GM19397 (cell line): ENCODE measurements around the gene NOTCH1.

Source experiments
- ATAC-seq: cut with Tn5 transposase; IDR thresholded peaks from one replicate; pipeline ENCODE4 v1.9.1; 2021; ENCODE audit warnings: mild to moderate bottlenecking, moderate library complexity; ENCODE audit not compliant: unreplicated experiment

The NOTCH1 gene

GRCh38 chr9:136532799-136533774, 12.8 kb downstream of the NOTCH1 start:
- no peak for ATAC-seq

DNA sequence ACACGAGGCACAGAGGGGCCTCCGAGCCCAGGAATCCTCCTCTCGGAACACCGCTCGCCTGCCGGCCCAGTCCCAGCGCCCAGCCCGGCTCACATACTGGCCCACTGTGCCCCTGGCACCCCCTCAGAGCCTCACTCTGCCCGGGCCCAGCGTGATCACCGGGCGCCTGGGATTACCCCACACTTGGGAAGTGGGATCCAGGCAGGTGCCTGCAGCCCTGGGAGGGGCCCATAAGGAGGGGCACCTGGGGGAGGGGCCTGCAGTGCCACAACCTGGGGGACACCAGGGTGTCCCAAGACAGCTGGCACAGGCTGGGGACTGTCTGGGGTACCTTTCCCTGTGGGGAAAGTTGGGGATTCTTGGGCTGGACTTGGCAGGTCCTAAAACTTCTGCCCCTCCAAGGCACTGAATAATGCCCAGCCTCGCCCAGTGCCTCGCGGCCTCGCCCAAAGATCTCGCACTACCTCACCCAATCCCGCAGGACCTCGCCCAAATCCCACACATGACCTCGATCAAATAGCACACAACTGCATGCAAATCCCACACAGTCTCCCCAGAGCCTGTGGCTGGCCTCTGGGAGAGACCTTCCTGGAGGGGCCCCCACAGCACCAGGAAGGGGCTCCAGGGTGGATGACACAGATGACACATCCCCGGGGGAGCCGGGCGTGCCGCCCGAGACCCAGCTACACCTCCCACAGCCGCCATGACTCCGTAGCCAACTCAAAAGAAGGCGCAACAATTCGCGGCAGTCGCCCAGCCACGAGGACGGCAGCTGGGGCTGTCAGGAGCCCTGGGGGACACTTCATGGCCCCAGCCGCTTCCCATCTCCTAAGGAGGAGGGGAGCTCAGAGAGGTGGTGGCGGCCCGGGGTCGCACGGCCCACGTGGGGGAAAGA, 13.7 kb downstream of the NOTCH1 start:
- ATAC-seq: no peak

- no peak for ATAC-seq
Observed at GRCh38 chr9:136531186-136531903, 14.5 kb downstream of the NOTCH1 start.

DNA sequence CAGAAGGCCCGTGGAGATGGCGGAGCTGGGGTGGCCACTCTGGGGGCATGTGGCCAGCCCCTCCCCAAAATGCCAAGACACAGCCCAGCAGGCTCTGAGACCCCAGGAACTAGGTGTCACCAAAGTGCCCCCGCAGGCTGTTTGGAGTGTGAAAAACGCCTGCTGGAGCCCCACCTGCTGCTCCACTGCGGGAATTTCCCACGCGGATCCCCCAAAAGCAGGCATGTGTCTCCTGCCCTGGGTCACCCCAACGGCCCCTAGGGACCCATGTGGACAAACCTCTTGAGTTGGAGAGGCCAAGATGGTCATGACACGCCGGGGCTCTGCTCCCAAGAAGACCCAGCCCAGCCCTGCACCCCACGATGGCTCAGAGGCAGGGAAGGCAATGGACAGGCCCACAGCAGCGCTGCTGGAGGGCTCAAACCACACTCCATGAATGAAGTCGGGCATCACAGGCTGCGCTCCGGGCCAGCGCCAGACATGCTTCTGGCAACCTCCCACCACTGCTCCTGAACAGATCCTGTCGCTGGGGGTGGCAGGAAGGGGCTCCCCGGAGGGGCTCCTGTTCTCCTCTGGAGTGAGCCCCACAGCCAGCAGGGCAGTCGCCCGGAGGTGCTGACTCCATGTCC, 15.3 kb downstream of the NOTCH1 start:
- no peak for ATAC-seq

DNA sequence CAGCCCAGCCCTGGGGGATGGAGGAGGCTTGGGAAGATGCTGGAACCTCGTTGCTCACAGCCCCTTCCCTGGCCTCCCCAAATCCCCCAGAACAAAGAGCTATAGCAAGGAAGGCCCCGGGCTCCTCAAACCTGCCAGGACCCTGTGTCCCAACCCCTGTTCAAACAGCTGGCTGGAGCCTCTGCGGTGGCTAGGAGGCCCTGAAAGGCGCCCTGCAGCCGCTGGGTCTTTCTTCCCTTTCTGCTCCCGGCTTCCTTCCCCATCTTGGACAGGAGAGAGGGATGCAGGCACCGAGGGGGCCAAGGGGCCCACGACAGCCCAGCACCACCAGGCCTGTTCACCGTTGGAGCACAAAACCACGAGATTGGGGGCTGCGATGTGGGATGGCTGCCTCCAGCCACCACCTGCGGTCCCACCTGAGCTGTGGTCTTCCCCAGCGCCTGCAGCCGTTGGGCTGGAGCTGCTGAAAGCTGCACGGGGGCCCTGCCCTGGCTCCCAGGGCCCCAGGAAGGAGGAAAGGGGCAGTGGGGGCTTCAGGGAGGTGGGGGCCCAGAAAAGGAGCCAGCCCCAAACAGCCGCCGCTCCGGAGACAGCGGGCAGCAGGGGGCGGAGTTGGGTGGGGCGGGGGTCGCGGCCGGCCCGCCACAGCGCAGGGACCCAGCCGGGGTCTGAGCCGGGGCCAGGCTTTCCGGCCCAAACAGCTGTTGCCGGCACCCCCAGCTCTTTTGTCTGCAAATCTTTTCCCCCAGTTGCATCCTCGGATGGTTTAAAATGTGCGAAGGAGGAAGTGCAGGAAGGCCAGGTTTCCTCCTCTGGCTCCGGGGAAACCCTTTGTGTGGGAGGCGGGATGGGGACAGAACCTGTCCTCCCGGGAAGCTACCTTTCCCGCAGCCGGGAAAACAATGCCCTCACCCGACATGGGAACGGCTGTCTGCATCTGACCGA, 16.1 kb downstream of the NOTCH1 start:
- no peak for ATAC-seq

- no peak for ATAC-seq
Observed at GRCh38 chr9:136528716-136529341, 17.0 kb downstream of the NOTCH1 start.

GRCh38 chr9:136527721-136528710, 17.8 kb downstream of the NOTCH1 start:
- ATAC-seq: no peak

DNA sequence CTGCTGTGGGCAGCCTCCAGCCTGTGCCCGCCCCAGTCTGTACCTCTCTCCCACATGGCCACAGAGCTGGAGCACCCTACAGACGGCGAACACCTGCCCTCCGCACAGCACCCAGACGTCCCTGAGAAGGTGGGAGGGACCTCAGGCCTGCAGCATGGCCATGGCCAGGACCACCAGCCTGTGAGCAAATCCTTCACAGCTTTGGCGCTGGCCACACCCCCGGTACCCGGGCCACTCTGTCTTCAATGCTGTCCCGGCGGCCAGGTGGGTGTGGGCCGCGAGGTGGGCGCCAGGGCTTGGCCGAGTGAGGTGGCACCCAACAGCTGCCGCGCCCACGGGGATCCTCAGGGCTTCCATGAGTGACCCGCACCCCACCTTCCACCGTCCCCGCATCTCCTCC, 18.7 kb downstream of the NOTCH1 start:
- no peak for ATAC-seq

GRCh38 chr9:136526625-136527066, 19.2 kb downstream of the NOTCH1 start:
- no peak for ATAC-seq

DNA sequence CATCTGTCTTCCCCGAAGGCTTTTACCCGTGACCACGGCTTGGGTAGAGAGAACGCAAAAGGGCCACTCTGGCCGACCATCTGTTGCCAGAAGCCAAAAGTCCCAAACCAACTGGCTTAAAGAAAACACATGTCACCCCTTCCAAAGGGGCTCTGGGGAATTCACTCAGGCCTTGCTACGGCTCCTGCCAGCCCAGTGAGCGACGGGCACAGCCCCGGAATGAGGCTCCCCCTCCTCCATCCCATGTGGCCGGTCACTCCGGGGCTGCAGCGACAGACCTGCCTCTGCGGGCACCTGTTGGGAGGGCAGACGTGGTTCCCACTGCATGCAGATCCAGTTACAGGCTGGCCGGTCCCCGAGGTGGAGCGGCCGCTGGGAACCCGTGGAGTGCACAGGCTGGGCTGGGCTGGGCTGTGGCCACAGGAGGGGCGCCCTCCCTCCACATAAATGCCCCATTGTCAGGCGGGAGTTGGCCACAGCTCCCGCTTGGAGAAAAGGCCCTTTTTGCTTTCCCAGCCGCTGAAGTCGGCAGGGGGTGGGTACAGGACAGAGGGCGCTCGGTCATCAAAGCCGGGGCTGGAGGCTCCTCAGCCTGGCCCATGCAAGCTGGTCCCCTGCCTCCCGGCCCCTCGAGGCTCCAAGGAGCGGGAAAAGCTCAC, 19.9 kb downstream of the NOTCH1 start:
- ATAC-seq: no peak

- ATAC-seq: no peak
Observed at GRCh38 chr9:136525207-136525606, 20.6 kb downstream of the NOTCH1 start.

GRCh38 chr9:136522314-136523237, 23.3 kb downstream of the NOTCH1 start:
- no peak for ATAC-seq

DNA sequence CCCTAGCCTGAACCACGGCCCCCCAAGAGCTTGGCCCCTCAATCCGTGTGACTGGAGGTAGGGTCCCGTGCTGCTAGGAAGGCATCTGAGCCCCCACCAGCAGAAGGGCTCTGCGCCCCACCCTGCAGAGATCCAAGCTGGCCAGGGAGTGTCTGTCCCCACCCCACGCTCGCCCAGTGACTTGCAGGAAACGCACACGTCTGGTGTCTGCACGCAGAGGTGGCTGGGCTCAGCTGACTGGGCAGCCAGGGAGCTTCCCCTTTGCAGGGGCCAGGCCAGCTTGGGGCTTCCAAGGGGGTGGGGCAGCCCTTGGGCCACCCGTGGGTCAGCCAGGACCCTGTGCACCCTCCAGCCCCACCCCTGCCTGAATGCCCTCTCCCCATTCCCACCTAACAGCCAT, 24.3 kb downstream of the NOTCH1 start:
- ATAC-seq: no peak

DNA sequence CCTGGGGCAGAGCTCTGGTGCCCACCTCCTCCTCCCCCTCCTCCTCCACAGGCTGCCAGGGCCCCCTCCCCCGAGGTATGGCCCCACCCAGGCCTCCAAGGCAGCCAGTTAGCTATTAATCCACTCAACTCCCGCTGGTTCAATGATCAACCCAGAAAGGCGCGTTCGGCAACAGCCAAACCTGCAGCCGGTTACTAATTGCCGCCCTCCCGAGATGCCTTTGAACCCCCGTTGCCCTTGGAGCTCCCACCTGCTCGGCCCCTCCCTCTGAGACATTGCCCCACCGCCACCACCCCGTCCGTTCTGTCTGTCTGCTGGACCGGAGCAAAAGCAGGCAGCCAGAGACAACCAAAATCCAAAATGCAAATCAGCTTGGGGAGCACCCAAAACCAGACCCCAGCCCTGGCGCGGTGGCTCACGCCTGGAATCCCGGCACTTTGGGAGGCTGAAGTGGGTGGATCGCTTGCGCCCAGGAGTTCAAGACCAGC, 25.8 kb downstream of the NOTCH1 start:
- ATAC-seq: no peak

DNA sequence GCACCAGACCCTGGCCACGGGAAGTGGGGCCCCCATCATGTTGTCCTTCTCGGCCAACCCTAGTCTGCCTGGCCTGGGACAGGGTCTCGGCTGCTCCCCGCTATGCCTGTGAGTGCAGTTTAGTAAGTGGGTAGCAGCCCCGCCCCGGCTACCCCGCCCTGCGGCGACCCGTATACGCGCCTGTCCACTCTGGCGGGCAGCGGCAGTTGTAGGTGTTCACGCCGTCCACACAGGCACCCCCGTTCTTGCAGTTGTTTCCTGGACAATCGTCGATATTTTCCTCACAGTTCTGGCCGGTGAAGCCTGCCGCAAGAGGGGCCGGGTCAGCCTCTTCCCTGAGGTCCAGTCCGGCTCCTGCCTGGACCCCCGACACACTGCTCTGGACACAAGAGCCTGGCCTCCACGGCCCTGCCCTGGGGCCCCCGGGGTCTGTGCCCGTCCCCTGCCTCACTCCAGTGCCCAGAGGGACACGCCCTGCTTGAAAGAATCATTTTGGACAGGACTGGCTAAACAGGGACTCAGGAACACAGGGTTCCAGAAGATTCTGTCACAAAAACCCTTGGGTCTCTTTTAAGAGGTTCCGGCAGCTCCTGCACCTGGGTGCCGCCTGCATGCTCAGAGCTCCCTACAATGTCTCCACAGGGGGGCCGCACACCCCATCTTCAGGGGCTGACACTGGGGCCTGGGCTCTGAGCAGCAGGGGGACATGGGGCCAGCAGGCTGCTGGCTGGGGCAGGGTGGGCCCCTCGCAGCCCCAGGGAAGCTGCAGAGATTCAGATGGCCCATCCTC, 26.4 kb downstream of the NOTCH1 start:
- ATAC-seq: no peak
